AML-193 (cell line): Measurements from ENCODE around the gene TEX12.

Experiments
- DNase-seq, 2 experiments: peaks; one replicate each; lab custom pipeline; 2025; lab: John Stamatoyannopoulos, UW

The TEX12 gene

DNA sequence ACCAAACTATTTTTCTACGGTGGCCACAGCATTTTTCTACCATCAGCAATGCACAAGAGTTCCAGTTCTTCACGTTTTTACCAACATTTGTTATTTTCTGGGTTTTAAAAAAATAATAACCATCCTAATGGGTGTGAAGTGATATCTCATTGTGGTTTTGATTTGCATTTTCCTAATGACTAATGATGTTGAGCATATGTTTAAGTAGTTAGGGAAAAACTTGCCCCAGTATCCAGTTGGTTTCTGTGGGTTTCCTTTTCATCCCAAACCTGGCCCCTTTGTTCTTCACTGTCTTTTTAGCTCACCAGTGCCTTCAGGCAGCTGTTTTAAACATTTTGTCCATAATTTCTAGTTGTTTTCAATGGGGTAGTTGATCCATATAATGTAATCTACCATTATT, 44.4 kb downstream of the TEX12 start:
- no peak for DNase-seq

DNA sequence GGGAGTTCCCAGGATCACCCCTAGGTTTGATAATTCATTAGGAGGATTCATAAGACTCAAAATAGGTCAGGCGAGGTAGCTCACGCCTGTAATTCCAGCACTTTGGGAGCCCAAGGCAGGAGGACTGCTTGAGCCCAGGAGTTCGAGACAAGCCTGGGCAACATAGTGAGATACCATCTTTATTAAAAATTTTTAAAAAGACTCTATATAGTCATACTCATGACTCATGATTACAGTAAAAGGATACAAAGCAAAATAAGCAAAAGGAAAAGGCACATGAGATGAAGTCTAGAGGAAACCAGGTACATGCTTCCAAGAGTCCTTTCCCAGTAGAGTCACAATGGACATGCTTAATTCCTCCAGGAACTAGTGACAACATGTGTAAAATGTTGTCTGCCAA, 45.1 kb downstream of the TEX12 start:
- no peak for DNase-seq

DNA sequence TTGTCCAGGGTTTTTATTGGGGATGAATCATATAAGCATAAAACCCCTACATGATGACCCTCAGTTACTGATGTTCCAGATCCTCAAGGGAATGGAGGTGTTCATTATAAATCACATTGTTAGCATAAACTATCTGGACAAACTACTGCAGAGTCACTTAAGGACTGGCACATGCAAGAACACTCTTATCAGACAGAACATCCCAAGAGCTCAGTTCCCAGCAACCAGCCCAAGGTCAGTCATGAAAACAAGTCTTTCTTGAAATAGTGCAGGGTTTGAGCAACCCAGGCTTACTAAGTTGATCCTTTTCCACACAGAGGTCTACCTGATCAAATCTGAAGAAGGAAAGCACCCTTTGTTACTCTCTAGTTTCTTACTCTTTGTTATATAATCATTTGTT, 45.5 kb downstream of the TEX12 start:
- DNase-seq, result no peak

DNA sequence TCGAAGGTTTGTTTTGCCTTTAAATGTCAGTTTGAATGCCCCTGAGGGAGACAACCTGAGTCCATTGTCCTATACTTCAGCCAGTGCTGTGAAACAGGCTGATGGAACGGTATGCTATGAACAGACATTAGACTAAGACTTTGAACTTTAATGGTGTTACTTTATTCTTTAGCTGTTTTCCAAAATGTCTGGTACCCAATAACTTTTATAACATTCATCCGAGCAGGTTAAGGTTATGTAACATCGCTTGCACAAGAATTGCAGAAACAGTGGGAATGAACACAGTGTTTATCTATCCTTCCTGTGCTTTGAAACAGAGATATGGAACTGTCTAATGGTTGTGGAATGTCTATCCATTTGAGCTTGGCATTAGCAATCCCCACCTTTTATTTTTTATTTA, 46.6 kb downstream of the TEX12 start:
- DNase-seq, result no peak

DNA sequence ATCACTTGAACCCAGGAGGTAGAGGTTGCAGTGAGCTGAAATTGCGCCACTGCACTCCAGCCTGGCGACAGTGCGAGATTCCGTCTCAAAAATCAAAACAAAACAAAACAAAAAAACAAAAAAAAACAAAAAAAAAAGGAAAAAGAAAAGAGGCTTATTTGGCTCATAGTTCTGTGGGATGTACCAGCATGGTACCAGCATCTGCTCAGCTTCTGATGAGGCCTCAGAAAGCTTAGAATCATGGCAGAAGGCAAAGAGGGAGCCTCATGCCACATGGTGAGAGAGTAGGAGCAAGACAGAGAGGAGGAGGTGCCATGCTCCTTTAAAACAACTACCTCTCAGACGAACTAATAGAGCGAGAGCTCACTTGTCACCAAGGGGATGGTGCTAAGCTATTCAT, 48.4 kb downstream of the TEX12 start:
- DNase-seq, result no peak

DNA sequence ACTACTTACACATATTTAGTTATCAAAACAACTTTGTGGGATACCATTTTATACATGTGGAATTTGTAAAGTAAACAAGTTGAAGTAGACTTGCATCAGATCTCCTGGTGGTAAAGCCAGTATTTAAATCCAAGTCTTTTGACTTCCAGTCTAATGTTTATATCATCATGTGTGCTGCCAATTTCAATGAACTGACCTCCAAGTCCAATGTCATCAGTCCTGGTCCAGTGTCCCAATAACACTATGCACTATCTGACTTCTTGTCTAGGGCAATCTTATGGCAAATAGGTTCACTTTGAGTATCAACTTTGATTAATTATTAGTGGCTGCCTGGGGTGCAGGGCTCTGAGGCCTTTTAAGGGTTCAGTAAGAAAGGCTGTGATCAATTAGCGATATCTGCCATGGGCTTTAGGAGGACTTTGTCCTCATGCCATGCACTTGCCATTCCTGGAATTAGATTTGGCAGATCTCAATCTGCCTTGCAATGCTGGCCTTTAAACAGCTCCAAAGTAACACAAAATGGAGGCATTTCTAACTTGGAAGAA, 49.5 kb downstream of the TEX12 start:
- DNase-seq, result no peak

DNA sequence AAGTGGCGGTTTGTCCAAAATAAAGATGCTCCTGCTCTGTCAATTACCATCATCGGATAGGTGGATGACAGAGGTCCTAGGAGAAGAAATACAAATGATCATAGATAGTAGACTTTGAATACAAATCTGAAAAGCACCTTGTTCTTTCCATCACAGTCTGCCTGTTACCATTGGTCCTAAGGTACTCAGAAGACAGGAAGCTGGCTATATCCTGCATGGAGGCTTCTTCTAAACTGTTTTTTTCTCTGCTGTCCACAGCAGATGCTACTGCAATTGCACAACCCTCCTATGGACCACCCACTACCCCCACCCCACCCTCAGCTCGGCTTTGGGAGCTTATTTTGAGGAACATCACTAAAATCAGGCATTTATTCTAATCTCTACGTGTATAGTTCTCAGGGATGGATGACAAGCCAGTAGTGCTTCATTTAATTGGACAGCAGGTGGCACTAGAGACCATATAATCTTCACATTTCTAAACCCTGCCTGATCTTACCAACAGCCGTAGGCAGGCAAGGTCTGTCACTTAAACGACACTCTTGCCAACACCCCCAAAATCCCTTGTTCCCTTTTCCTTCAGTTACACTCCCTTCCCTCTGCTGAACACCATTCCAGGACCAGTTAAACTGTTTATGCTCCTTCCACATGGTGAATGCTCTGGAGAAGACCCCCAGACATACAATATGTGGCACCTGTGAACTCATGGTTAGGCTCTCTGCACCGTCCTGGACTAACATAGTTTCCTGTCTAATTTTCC, 52.5 kb downstream of the TEX12 start:
- DNase-seq, result peak; percentile 75 to 79

DNA sequence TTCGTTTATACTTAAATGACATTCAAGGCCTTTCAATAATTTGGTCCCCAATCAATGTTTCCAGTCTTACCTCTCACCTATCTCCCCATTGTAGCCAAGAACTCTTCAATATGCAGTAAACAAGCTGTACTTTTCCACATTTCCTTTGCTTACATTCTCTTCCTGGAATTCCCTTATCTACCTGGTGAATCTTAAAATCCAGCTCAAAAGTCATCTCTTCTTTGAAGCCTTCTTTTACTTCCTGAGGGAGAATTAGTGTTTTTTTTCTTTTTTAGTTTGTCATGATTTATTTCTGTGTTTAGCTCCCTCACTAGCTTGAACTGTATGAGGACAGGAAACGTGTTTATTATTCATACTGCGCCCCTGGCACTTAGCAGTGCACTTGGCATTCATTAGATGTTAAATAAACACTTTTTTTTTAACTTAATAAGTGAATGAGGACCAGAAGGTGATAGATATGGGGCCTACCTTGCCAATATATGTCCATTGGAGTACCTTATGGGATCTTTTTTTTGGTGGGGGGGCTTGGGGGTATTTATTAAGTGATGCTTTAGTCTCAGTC, 54.2 kb downstream of the TEX12 start:
- DNase-seq, result no peak
